ENCODE results near the gene APBB2.

- no peak for TF ChIP-seq CTCF (IDR thresholded peaks at IDR 0.05; ENCODE audit: low read depth, low read length)
- TF ChIP-seq POLR2A (IDR thresholded peaks at IDR 0.05; ENCODE audit: extremely low read depth, insufficient read length) = no peak
- TF ChIP-seq MYC (IDR thresholded peaks at IDR 0.05; ENCODE audit: low read depth, low read length) = no peak
Measured at GRCh38 chr4:40927074-40927473, 287.3 kb downstream of the APBB2 start.

All from NB4 (cell line).